Ovary (tissue), 9 donors: ENCODE measurements around the gene DNMT3A. TPM values are rescaled to one million over a fixed set of nuclear protein-coding genes. Genes with fewer than 3 reads are reported as not detected.
A peak's percentile ranks its signal among the peaks of the same experiment; 100 is the strongest.
"Not testable (repeated sequence)": the region's sequence is repeated elsewhere in the genome, so short reads cannot be mapped to it uniquely, and the experiment has no call there.

ENCODE experiments used
- DNase-seq, 5 donors: peaks; one replicate each; pipeline ENCODE4 v3.0.0-alpha.2; 2019 to 2020
- H3K27ac ChIP-seq, 2 donors: fragments of 200-600 bp; one replicate each; pipeline versions ENCODE4 v1.5.1 to v1.8.0; 2019 to 2022
- H3K27me3 ChIP-seq: fragments of 200-600 bp; one replicate; pipeline ENCODE4 v1.8.0; 2022
- H3K36me3 ChIP-seq: fragments of 200-600 bp; sonication (generic); one replicate; pipeline ENCODE4 v1.5.1; 2019
- H3K4me1 ChIP-seq: one replicate; pipeline ENCODE4 v1.8.1; 2013; ENCODE audit warnings: mild to moderate bottlenecking, moderate library complexity; ENCODE audit not compliant: insufficient read depth
- H3K4me3 ChIP-seq: fragments of 200-600 bp; sonication (generic); one replicate; pipeline ENCODE4 v1.5.1; 2017
- H3K9me3 ChIP-seq, 2 donors: fragments of 200-600 bp in 1 of 2; sonication (generic) in 1 of 2; one replicate each; pipeline versions ENCODE4 v1.5.1 to v1.8.1; 2013 to 2019; ENCODE audit warnings: mild to moderate bottlenecking in 1 of 2, moderate library complexity in 1 of 2
- CTCF ChIP-seq, 3 donors: fragments of 450-650 bp in 2 of 3; fragments of 200-600 bp in 1 of 3; IDR thresholded peaks; one replicate each; pipeline versions ENCODE4 v1.5.1 to v1.8.0; 2016 to 2022; ENCODE audit warnings: antibody characterized with exemption in 3 of 3, mild to moderate bottlenecking in 1 of 3
- EP300 ChIP-seq: sonication (generic); formaldehyde crosslinking; IDR thresholded peaks from one replicate; pipeline ENCODE4 v1.6.1; 2017; ENCODE audit warnings: antibody characterized with exemption
- POLR2A ChIP-seq: fragments of 450-650 bp; IDR thresholded peaks from one replicate; pipeline ENCODE4 v1.6.1; 2017; ENCODE audit warnings: antibody characterized with exemption, mild to moderate bottlenecking, moderate library complexity
- WGBS, 3 donors: extraction: QIAGEN DNeasy Blood & Tissue Kit in 1 of 3; methylation state at CpG; one replicate each; pipeline versions ENCODE4 v1.1.5 to v1.1.7; 2013 to 2017; 5-methylcytosine and 5-hydroxymethylcytosine counted together
- intact Hi-C, 4 donors: fragments of 100-400 bp; cut with DNase I; formaldehyde crosslinking; loops; one replicate each; pipeline versions ENCODE4 v1.11.0 to v1.15.1; 2022 to 2023
- polyA plus RNA-seq, 2 donors: library from polyadenylated mRNA; stranded (reverse); fragments of 200-250 nt in 1 of 2; fragments of 350-450 nt in 1 of 2; fragmentation: Illumina TruSeq in 1 of 2; extraction: RNeasy Lipid Tissue Mini Kit (QIAGEN cat#74804) in 1 of 2; gene quantifications; one replicate each; pipeline ENCODE4 v1.2.3, GENCODE V29; 2013 to 2014
- total RNA-seq, 7 donors: library from RNA; depleted of rRNA in 2 of 7; stranded (reverse); fragments of >200 nt in 2 of 7; fragmentation: NEBNext Ultra II Directional in 3 of 7; extraction: Animal tissue kit (Norgen Biotek cat#: 25700) in 3 of 7; gene quantifications; one replicate each; pipeline versions ENCODE4 v1.1.0 to v1.2.4, GENCODE V29; 2016 to 2023
- donor health status: DM: no; HTN: no; CAD: no; lungs with moderate emphysema.
- donor health status: DM: no; HTN: no; CAD: no.
- donor health status: Bipolar disorder and iron deficiency.
- donor health status: DM: yes; HTN: yes; CAD: no.
- donor health status: DM: no; HTN: no; CAD: no.
- donor health status: DM: yes; HTN: yes; CAD: no.

DNMT3A gene
- total and polyA plus RNA-seq, 9 donors: 11.3 to 72.7 (median 46.7) TPM

GRCh38 chr2:25275575-25275965 is 66.2 kb downstream of the DNMT3A start:
- peaks cover 12% of the 10 kb centered on the region for H3K4me1 ChIP-seq
- intact Hi-C loops: no loop called here
- no peak for TF ChIP-seq POLR2A
- TF ChIP-seq EP300: no peak
- no peak for TF ChIP-seq CTCF (IDR thresholded peaks at IDR 0.05)
- no peaks in the 10 kb centered on the region for H3K27me3 ChIP-seq
- DNase-seq: no peak
- WGBS, 3 donors: 53 to 68% (median 59%) methylated on average over 6 of the region's 6 CpGs
- no peaks in the 10 kb centered on the region for H3K36me3 ChIP-seq
- H3K4me3 ChIP-seq: no peak overlapping the region
- peak overlapping the region in 1 of 2 donors; percentile 41 for H3K27ac ChIP-seq
- no peaks in the 10 kb centered on the region for H3K9me3 ChIP-seq

GRCh38 chr2:25274868-25275574 is 66.7 kb downstream of the DNMT3A start:
- WGBS, 3 donors: 53 to 56% (median 55%) methylated on average over 27 of the region's 27 CpGs
- H3K9me3 ChIP-seq: no peaks in the 10 kb centered on the region
- H3K36me3 ChIP-seq: no peaks in the 10 kb centered on the region
- no peak overlapping the region for H3K4me3 ChIP-seq
- intact Hi-C loops: no loop called here
- peak overlapping the region in 1 of 2 donors; percentile 41 for H3K27ac ChIP-seq
- TF ChIP-seq CTCF (IDR thresholded peaks at IDR 0.05) (no peak), EP300 (no peak), POLR2A (no peak)
- DNase-seq: peak; percentile 64 to 76 (median 66)
- H3K4me1 ChIP-seq: peaks cover 11% of the 10 kb centered on the region
- H3K27me3 ChIP-seq: no peaks in the 10 kb centered on the region

GRCh38 chr2:25273985-25274535 is 67.7 kb downstream of the DNMT3A start:
- intact Hi-C loops: no loop called here
- TF ChIP-seq CTCF (IDR thresholded peaks at IDR 0.05): no peak
- no peak for TF ChIP-seq POLR2A
- TF ChIP-seq EP300: no peak
- H3K4me3 ChIP-seq: no peak overlapping the region
- no peaks in the 10 kb centered on the region for H3K9me3 ChIP-seq
- H3K27me3 ChIP-seq: no peaks in the 10 kb centered on the region
- WGBS, 3 donors: 91 to 95% (median 93%) methylated on average over 5 of the region's 5 CpGs
- H3K27ac ChIP-seq: no peak overlapping the region
- no peak for DNase-seq
- peaks cover 5% of the 10 kb centered on the region for H3K4me1 ChIP-seq
- no peaks in the 10 kb centered on the region for H3K36me3 ChIP-seq

- DNase-seq, H3K27me3 ChIP-seq, intact Hi-C loops, H3K9me3 ChIP-seq, H3K27ac ChIP-seq, H3K4me3 ChIP-seq, H3K36me3 ChIP-seq, H3K4me1 ChIP-seq: not testable (repeated sequence)
- WGBS, 3 donors: 73 to 80% (median 74%) methylated on average over 9 of the region's 9 CpGs
Observed at GRCh38 chr2:25272705-25273104, 69.0 kb downstream of the DNMT3A start.

- H3K4me3 ChIP-seq: no peak overlapping the region
- DNase-seq: no peak
- TF ChIP-seq EP300 (no peak), POLR2A (no peak), CTCF (IDR thresholded peaks at IDR 0.05) (no peak)
- WGBS, 3 donors: 72 to 87% (median 76%) methylated on average over 7 of the region's 7 CpGs
- intact Hi-C loops: no loop called here
- no peaks in the 10 kb centered on the region for H3K9me3 ChIP-seq
- no peaks in the 10 kb centered on the region for H3K36me3 ChIP-seq
- H3K27me3 ChIP-seq: no peaks in the 10 kb centered on the region
- H3K4me1 ChIP-seq: peaks cover 1% of the 10 kb centered on the region
- H3K27ac ChIP-seq: no peak overlapping the region
Observed at GRCh38 chr2:25270061-25270460, 71.7 kb downstream of the DNMT3A start.
